PC-3 (cell line): ENCODE measurements around the gene AKAP4. TPM values are rescaled to one million over a fixed set of nuclear protein-coding genes. Genes with fewer than 3 reads are reported as not detected.
A peak's percentile ranks its signal among the peaks of the same experiment; 100 is the strongest.

ENCODE experiments used
- ATAC-seq: fragments of 200-7000 bp; cut with Tn5 transposase; 2 replicates; pipeline ENCODE4 v1.9.1; 2020; ENCODE audit warnings: mild to moderate bottlenecking, moderate library complexity
- BruUV-seq: library from RNA; stranded (reverse); fragments of 400-500 nt; replicated peaks from 2 replicates; lab custom pipeline; 2021; lab: Mats Ljungman, UMichigan
- CTCF ChIA-PET: fragments of 300-600 bp; sonication (Branson Sonifier 250); formaldehyde crosslinking; loops from one replicate; lab custom pipeline; 2022; ENCODE audit warnings: antibody characterized with exemption; lab: Charles Lee
- POLR2A ChIA-PET: fragments of 300-600 bp; sonication (Branson Sonifier 250); formaldehyde crosslinking; loops from one replicate; lab custom pipeline; 2022; ENCODE audit warnings: antibody characterized with exemption; ENCODE audit not compliant: unreplicated experiment; lab: Charles Lee
- DNase-seq: peaks from one replicate; pipeline ENCODE4 v3.0.0-alpha.2; 2015
- H2AFZ ChIP-seq: fragments of 300-600 bp; sonication (generic); 2 replicates; pipeline ENCODE4 v1.6.0; 2016; ENCODE audit warnings: antibody characterized with exemption, low read length
- H3F3A ChIP-seq: fragments of 300-600 bp; sonication (generic); one replicate; pipeline ENCODE4 v1.6.0; 2017; ENCODE audit warnings: antibody characterized with exemption, low read length, control low read depth, mild to moderate bottlenecking; ENCODE audit not compliant: unreplicated experiment
- H3K27ac ChIP-seq: fragments of 300-600 bp; sonication (generic); 2 replicates; pipeline ENCODE4 v1.5.1; 2016; ENCODE audit warnings: mild to moderate bottlenecking, low read length
- H3K27me3 ChIP-seq: fragments of 300-600 bp; sonication (generic); 2 replicates; pipeline ENCODE4 v1.6.1; 2016; ENCODE audit warnings: low read length, mixed read lengths
- H3K36me3 ChIP-seq: fragments of 300-600 bp; sonication (generic); 2 replicates; pipeline ENCODE4 v1.6.1; 2016; ENCODE audit warnings: low read depth, mixed run types, low read length, mixed read lengths
- H3K4me1 ChIP-seq: fragments of 300-600 bp; sonication (generic); 2 replicates; pipeline ENCODE4 v1.5.1; 2016; ENCODE audit warnings: low read length; ENCODE audit not compliant: insufficient read depth
- H3K4me2 ChIP-seq: fragments of 300-600 bp; sonication (generic); 2 replicates; pipeline ENCODE4 v1.6.0; 2016; ENCODE audit warnings: low read length
- H3K4me3 ChIP-seq: fragments of 300-600 bp; sonication (generic); 2 replicates; pipeline ENCODE4 v1.5.1; 2016; ENCODE audit warnings: mild to moderate bottlenecking, low read length, mixed read lengths
- H3K79me2 ChIP-seq: fragments of 300-600 bp; sonication (generic); 2 replicates; pipeline ENCODE4 v1.6.1; 2017; ENCODE audit warnings: low read length, mixed read lengths
- H3K9ac ChIP-seq: fragments of 300-600 bp; sonication (generic); 2 replicates; pipeline ENCODE4 v1.6.0; 2016; ENCODE audit warnings: mild to moderate bottlenecking, low read length
- H3K9me2 ChIP-seq: fragments of 300-600 bp; sonication (generic); replicated peaks from 2 replicates; pipeline ENCODE4 v1.6.1; 2016; ENCODE audit warnings: mixed run types, low read length, mixed read lengths
- H3K9me3 ChIP-seq: fragments of 300-600 bp; sonication (generic); 2 replicates; pipeline ENCODE4 v1.6.1; 2016; ENCODE audit warnings: low read length, mixed read lengths
- H4K20me1 ChIP-seq: fragments of 300-600 bp; sonication (generic); 2 replicates; pipeline ENCODE4 v1.6.1; 2016; ENCODE audit warnings: low read length, mixed read lengths
- CTCF ChIP-seq: fragments of 300-600 bp; sonication (generic); conservative IDR thresholded peaks from 2 replicates; pipeline ENCODE4 v1.5.1; 2017; ENCODE audit warnings: antibody characterized with exemption, low read depth, mild to moderate bottlenecking, low read length
- EZH2 ChIP-seq: fragments of 300-600 bp; sonication (generic); IDR thresholded peaks from one replicate; pipeline ENCODE4 v1.6.1; 2017; ENCODE audit warnings: antibody characterized with exemption, mild to moderate bottlenecking, low read length; ENCODE audit not compliant: unreplicated experiment
- EZH2phosphoT487 ChIP-seq: fragments of 300-600 bp; sonication (generic); IDR thresholded peaks from 2 replicates; pipeline ENCODE4 v1.6.1; 2018; ENCODE audit warnings: mild to moderate bottlenecking, antibody characterized with exemption, low read length, borderline replicate concordance
- intact Hi-C: fragments of 100-400 bp; cut with micrococcal nuclease; formaldehyde crosslinking; loops from 2 replicates; pipeline ENCODE4 v1.9.0; 2023
- total RNA-seq: library from RNA; depleted of rRNA; stranded (reverse); fragments of >200 nt; gene quantifications from 2 replicates; pipeline ENCODE4 v1.2.3, GENCODE V29; 2014

Gene AKAP4
- total RNA-seq, 1 experiment from 2014 or later, result not detected

GRCh38 chrX:50158593-50158992 lies 42.2 kb downstream of the AKAP4 start:
- BruUV-seq, result no TSS peak
- H3K9me2 ChIP-seq, result no peaks in the 10 kb centered on the region
- H3K36me3 ChIP-seq, result no peaks in the 10 kb centered on the region
- TF ChIP-seq EZH2, result no peak
- TF ChIP-seq EZH2phosphoT487, result no peak
- TF ChIP-seq CTCF, result no peak
- H3K27ac ChIP-seq, result no peak overlapping the region
- H3K4me1 ChIP-seq, result no peaks in the 10 kb centered on the region
- no peaks in the 10 kb centered on the region for H3K27me3 ChIP-seq
- intact Hi-C loops, result no loop called here
- H3K79me2 ChIP-seq, result no peaks in the 10 kb centered on the region
- ChIA-PET CTCF (no interaction called here), POLR2A (no interaction called here)
- no peak overlapping the region for H2AFZ ChIP-seq
- no peaks in the 10 kb centered on the region for H3F3A ChIP-seq
- no peaks in the 10 kb centered on the region for H3K9me3 ChIP-seq
- no peak for DNase-seq
- no peaks in the 10 kb centered on the region for H4K20me1 ChIP-seq
- no peak for ATAC-seq
- H3K4me2 ChIP-seq, result no peak overlapping the region
- H3K4me3 ChIP-seq, result no peak overlapping the region
- no peak overlapping the region for H3K9ac ChIP-seq

GRCh38 chrX:50157545-50158135 lies 43.2 kb downstream of the AKAP4 start:
- Histone ChIP-seq H3K4me3 (no peak overlapping the region), H3K36me3 (no peaks in the 10 kb centered on the region), H3K27me3 (no peaks in the 10 kb centered on the region), H3K27ac (no peak overlapping the region), H3K4me2 (no peak overlapping the region), H3K9me2 (no peaks in the 10 kb centered on the region), H2AFZ (no peak overlapping the region), H3K4me1 (no peaks in the 10 kb centered on the region), H4K20me1 (no peaks in the 10 kb centered on the region), H3K9ac (no peak overlapping the region), H3K9me3 (no peaks in the 10 kb centered on the region), H3K79me2 (no peaks in the 10 kb centered on the region), H3F3A (no peaks in the 10 kb centered on the region)
- ATAC-seq (no peak), DNase-seq (peak; percentile 37)
- ChIA-PET CTCF (no interaction called here), POLR2A (no interaction called here)
- intact Hi-C loops, result no loop called here
- no TSS peak for BruUV-seq
- TF ChIP-seq EZH2, result no peak
- TF ChIP-seq CTCF, result no peak
- no peak for TF ChIP-seq EZH2phosphoT487

- Histone ChIP-seq H3K9me3 (no peaks in the 10 kb centered on the region), H3K36me3 (no peaks in the 10 kb centered on the region), H4K20me1 (no peaks in the 10 kb centered on the region), H2AFZ (no peak overlapping the region), H3F3A (no peaks in the 10 kb centered on the region), H3K9me2 (no peaks in the 10 kb centered on the region), H3K4me2 (no peak overlapping the region), H3K27ac (no peak overlapping the region), H3K9ac (no peak overlapping the region), H3K4me1 (no peaks in the 10 kb centered on the region), H3K27me3 (no peaks in the 10 kb centered on the region), H3K4me3 (no peak overlapping the region), H3K79me2 (no peaks in the 10 kb centered on the region)
- DNase-seq (no peak), ATAC-seq (no peak)
- intact Hi-C loops, result no loop called here
- BruUV-seq, result no TSS peak
- POLR2A ChIA-PET, result no interaction called here
- CTCF ChIA-PET, result no interaction called here
- TF ChIP-seq EZH2phosphoT487 (no peak), CTCF (no peak), EZH2 (no peak)
Observed at GRCh38 chrX:50154429-50154828, 46.4 kb downstream of the AKAP4 start.
